Uterus (tissue), 2 donors: Measurements from ENCODE around the gene TP53I11.

Source experiments
- CTCF ChIP-seq, 4 experiments: fragments of 200-600 bp in 2 of 4; fragments of 450-650 bp in 2 of 4; sonication (generic) in 2 of 4; IDR thresholded peaks; one replicate each; pipeline ENCODE4 v1.5.1; 2016 to 2019; ENCODE audit warnings: antibody characterized with exemption in 4 of 4, mild to moderate bottlenecking in 2 of 4, moderate library complexity in 1 of 4
- POLR2A ChIP-seq, 2 donors: fragments of 450-650 bp; IDR thresholded peaks; one replicate each; pipeline ENCODE4 v1.6.1; 2016; ENCODE audit warnings: antibody characterized with exemption in 2 of 2, mild to moderate bottlenecking in 1 of 2, moderate library complexity in 1 of 2

DNA sequence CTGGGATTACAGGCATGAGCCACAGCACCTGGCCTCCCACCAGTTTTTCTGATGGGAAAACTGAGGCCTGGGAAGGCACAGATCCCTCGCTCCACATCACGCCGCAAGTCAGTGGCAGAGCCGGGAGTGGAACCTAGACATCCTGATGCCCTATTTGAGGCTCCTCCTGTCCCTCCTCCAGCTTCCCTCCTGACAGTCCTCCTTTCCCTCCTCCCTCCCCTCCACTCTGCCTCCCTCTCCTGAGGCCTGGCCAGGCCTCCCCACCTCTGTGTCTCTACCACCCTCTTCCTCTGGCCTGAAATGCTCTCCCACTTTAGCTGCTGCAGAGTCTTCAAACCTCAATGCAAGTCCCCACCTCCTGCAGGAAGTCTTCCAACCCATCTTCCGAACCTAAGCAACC lies 13.3 kb upstream of the TP53I11 start:
- TF ChIP-seq POLR2A (IDR thresholded peaks at IDR 0.05) (no peak), CTCF (IDR thresholded peaks at IDR 0.05) (no peak)
